Breast epithelium (tissue), 3 donors: ENCODE measurements around the gene ZNF512B.

Experiments used
- CTCF ChIP-seq, 3 donors: fragments of 450-650 bp; IDR thresholded peaks; one replicate each; pipeline ENCODE4 v1.5.1; 2016 to 2017; ENCODE audit warnings: antibody characterized with exemption in 3 of 3, mild to moderate bottlenecking in 3 of 3, moderate library complexity in 3 of 3
- POLR2A ChIP-seq: fragments of 450-650 bp; IDR thresholded peaks from one replicate; pipeline ENCODE4 v1.6.1; 2016; ENCODE audit warnings: antibody characterized with exemption, mild to moderate bottlenecking, moderate library complexity
- POLR2AphosphoS5 ChIP-seq, 3 donors: sonication (generic); formaldehyde crosslinking; IDR thresholded peaks; one replicate each; pipeline ENCODE4 v1.6.1; 2017; ENCODE audit warnings: antibody characterized with exemption in 3 of 3

DNA sequence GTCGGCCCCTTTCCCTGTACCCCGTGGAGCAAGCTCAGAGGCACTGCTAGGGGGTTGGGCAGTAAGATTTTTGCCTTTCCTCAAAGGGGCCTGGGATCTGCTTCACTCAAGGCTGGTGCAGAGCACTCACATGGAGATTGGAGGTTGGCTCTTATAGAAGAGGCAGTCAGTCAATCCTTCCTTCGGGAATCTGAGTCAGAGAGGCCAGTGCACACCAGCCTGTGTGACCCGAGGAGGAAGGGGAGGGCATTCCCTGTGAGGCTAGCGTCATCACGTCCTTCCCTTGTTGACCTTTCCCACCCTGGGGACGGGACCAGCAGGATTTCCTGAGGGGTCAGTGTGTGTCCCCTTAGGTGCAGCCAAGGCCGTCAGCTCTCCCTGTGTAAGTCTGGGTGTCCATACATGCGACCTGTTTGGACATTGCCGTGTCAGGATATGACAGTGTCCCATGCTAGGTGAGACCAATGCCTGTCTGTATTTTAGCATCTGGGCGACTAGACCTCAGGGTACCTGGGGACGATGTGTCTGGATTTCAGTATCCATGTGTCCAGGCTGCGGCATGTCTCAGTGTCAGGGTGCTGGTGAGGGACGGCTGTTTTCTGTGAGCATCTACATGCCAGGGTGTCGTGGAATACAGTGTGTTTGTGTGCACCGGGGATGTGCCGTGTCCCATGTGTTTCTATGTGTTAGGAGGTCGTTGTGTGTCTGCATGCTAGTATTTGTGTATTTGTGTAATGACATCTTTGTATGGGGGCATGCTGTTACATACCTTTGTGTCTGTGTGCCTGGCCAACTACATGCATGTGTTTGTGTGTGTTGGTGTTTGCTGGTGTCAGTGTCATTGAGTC, 2.8 kb upstream of the ZNF512B start:
- TF ChIP-seq CTCF (IDR thresholded peaks at IDR 0.05) (no peak), POLR2AphosphoS5 (IDR thresholded peaks at IDR 0.05) (no peak), POLR2A (no peak)
